Measurements from ENCODE around the gene NENF. TPM values are rescaled to one million over a fixed set of nuclear protein-coding genes. Genes with fewer than 3 reads are reported as not detected.
A peak's percentile ranks its signal among the peaks of the same experiment; 100 is the strongest.

NENF gene
- total and polyA plus RNA-seq, 2 donors: 36.4 to 52.2 TPM

DNA sequence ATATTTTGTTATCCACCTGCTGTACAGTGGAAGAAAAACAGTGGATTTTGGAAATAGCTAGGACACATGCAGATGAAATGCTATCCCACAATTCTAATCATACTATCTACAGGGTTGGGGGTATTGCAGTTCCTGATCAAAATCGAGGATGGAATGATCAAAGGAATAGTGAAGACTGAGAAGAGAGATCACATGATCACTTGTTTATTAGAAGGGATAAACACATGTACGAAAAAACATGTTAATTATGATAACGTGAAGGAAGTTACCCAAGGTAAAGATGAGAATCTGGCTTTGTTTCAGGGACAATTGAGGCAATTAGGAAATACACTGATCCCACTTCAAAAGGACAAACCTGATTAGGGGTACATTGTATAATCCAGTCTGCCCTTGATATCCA lies 8.8 kb upstream of the NENF start:
- Histone ChIP-seq H3K27me3 (ENCODE audit: control insufficient read depth in 2 of 2, insufficient read depth in 1 of 2, low read length in 1 of 2) (no peaks in the 10 kb centered on the region), H3K4me3 (ENCODE audit: low read length in 2 of 2) (no peak overlapping the region), H3K36me3 (ENCODE audit: control insufficient read depth in 2 of 2, insufficient read depth in 2 of 2, low read length in 1 of 2) (no peaks in the 10 kb centered on the region), H3K27ac (ENCODE audit: low read depth in 1 of 2, low read length in 1 of 2) (no peak overlapping the region), H3K4me1 (ENCODE audit: control insufficient read depth in 2 of 2, insufficient read depth in 2 of 2, low read length in 2 of 2) (no peaks in the 10 kb centered on the region), H3K9me3 (ENCODE audit: control insufficient read depth in 2 of 2, insufficient read depth in 1 of 2, low read length in 1 of 2) (no peaks in the 10 kb centered on the region)
- no peak for DNase-seq (ENCODE audit: low read depth in 6 of 9, low spot score in 9 of 9)
- WGBS: 94% methylated on average over 3 of the region's 3 CpGs

DNA sequence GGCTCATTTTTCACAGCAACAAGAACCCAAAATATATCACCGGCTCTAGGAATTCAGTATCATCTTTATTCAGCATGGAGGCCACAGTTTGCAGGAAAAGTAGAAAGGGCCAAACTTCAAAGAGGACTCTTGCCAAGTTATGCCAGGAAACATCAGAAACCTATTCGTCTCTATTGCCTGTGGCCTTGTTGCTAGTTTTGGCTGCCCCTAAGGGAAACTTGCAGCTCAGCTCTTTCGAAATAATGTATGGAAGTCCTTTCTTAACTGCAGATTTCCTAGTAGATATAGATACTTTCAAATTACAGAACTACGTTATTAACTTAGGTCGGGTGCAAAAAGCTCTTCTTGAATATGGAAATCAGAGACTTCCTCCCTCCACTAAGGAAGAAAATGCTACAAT lies 4.2 kb upstream of the NENF start:
- Histone ChIP-seq H3K4me1 (ENCODE audit: control insufficient read depth in 2 of 2, insufficient read depth in 2 of 2, low read length in 2 of 2) (peaks cover 3 to 9% of the 10 kb centered on the region in 2 donors), H3K4me3 (ENCODE audit: low read length in 2 of 2) (no peak overlapping the region), H3K9me3 (ENCODE audit: control insufficient read depth in 2 of 2, insufficient read depth in 1 of 2, low read length in 1 of 2) (no peaks in the 10 kb centered on the region), H3K27ac (ENCODE audit: low read depth in 1 of 2, low read length in 1 of 2) (no peak overlapping the region), H3K27me3 (ENCODE audit: control insufficient read depth in 2 of 2, insufficient read depth in 1 of 2, low read length in 1 of 2) (no peaks in the 10 kb centered on the region), H3K36me3 (ENCODE audit: control insufficient read depth in 2 of 2, insufficient read depth in 2 of 2, low read length in 1 of 2) (no peaks in the 10 kb centered on the region)
- 92% methylated on average over 5 of the region's 5 CpGs for WGBS
- no peak for DNase-seq (ENCODE audit: low read depth in 6 of 9, low spot score in 9 of 9)

GRCh38 chr1:212430416-212430815 lies 2.3 kb upstream of the NENF start:
- Histone ChIP-seq H3K27ac (ENCODE audit: low read depth in 1 of 2, low read length in 1 of 2) (no peak overlapping the region), H3K4me3 (ENCODE audit: low read length in 2 of 2) (no peak overlapping the region), H3K36me3 (ENCODE audit: control insufficient read depth in 2 of 2, insufficient read depth in 2 of 2, low read length in 1 of 2) (no peaks in the 10 kb centered on the region), H3K4me1 (ENCODE audit: control insufficient read depth in 2 of 2, insufficient read depth in 2 of 2, low read length in 2 of 2) (peaks cover 8 to 18% of the 10 kb centered on the region in 2 donors), H3K27me3 (ENCODE audit: control insufficient read depth in 2 of 2, insufficient read depth in 1 of 2, low read length in 1 of 2) (no peaks in the 10 kb centered on the region), H3K9me3 (ENCODE audit: control insufficient read depth in 2 of 2, insufficient read depth in 1 of 2, low read length in 1 of 2) (no peaks in the 10 kb centered on the region)
- WGBS: 97% methylated on average over 2 of the region's 2 CpGs
- DNase-seq (ENCODE audit: low read depth in 6 of 9, low spot score in 9 of 9): no peak

- H3K9me3 ChIP-seq (ENCODE audit: control insufficient read depth in 2 of 2, insufficient read depth in 1 of 2, low read length in 1 of 2): no peaks in the 10 kb centered on the region
- H3K27ac ChIP-seq (ENCODE audit: low read depth in 1 of 2, low read length in 1 of 2): no peak overlapping the region
- 96% methylated on average over 3 of the region's 3 CpGs for WGBS
- H3K36me3 ChIP-seq (ENCODE audit: control insufficient read depth in 2 of 2, insufficient read depth in 2 of 2, low read length in 1 of 2): no peaks in the 10 kb centered on the region
- H3K27me3 ChIP-seq (ENCODE audit: control insufficient read depth in 2 of 2, insufficient read depth in 1 of 2, low read length in 1 of 2): no peaks in the 10 kb centered on the region
- no peak overlapping the region for H3K4me3 ChIP-seq (ENCODE audit: low read length in 2 of 2)
- no peak for DNase-seq (ENCODE audit: low read depth in 6 of 9, low spot score in 9 of 9)
- H3K4me1 ChIP-seq (ENCODE audit: control insufficient read depth in 2 of 2, insufficient read depth in 2 of 2, low read length in 2 of 2): peaks cover 8 to 18% of the 10 kb centered on the region in 2 donors
Observed at GRCh38 chr1:212430955-212431394, 1.7 kb upstream of the NENF start.

DNA sequence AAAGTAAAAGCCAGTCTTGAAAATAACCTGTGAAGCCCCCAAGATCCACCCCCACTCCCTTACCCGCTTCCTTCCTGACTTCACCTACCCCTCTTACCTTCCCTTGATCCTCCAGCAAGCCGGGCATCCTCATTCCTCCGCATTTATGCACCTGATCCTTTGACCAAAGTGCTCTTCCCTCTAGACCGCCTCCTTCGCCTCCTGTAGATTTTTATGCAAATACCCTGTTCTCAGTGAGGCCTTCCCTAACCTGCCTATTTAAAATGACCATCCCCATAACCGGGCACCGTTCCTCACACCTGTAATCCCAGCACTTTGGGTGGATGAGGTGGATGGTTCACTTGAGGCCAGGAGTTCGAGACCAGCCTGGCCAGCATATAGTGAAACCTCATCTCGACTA lies 1.1 kb upstream of the NENF start:
- Histone ChIP-seq H3K27me3 (ENCODE audit: control insufficient read depth in 2 of 2, insufficient read depth in 1 of 2, low read length in 1 of 2) (no peaks in the 10 kb centered on the region), H3K27ac (ENCODE audit: low read depth in 1 of 2, low read length in 1 of 2) (no peak overlapping the region)
- WGBS: 97% methylated on average over 9 of the region's 9 CpGs

DNA sequence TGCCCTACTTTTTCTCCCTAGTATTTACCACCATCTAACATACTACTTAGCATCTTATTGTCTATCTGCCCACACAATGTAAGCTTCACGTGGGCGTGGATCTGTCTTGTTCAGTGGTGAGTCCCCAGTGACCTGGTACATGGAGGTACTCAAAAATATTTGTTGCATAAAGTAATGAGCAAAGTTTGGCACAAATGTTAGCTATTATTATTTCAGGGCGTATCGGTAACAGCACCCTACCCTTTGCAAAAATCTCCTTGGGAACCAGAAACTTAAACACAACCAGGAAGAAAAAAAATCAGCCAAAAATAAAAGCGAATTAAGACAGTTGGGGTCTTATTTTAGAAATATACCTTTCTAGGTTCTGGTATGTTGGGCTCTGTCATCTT lies 454 bp upstream of the NENF start:
- H3K4me3 ChIP-seq (ENCODE audit: low read length in 2 of 2): peak overlapping the region; percentile 32 to 85
- 57% methylated on average over 5 of the region's 5 CpGs for WGBS
- no peaks in the 10 kb centered on the region for H3K27me3 ChIP-seq (ENCODE audit: control insufficient read depth in 2 of 2, insufficient read depth in 1 of 2, low read length in 1 of 2)
- H3K4me1 ChIP-seq (ENCODE audit: control insufficient read depth in 2 of 2, insufficient read depth in 2 of 2, low read length in 2 of 2): peaks cover 8 to 18% of the 10 kb centered on the region in 2 donors
- no peak overlapping the region for H3K27ac ChIP-seq (ENCODE audit: low read depth in 1 of 2, low read length in 1 of 2)
- H3K9me3 ChIP-seq (ENCODE audit: control insufficient read depth in 2 of 2, insufficient read depth in 1 of 2, low read length in 1 of 2): no peaks in the 10 kb centered on the region
- no peaks in the 10 kb centered on the region for H3K36me3 ChIP-seq (ENCODE audit: control insufficient read depth in 2 of 2, insufficient read depth in 2 of 2, low read length in 1 of 2)
- DNase-seq (ENCODE audit: low read depth in 6 of 9, low spot score in 9 of 9): no peak

More for the DNA sequence above, 1.1 kb upstream of the NENF start:
- Histone ChIP-seq H3K9me3 (ENCODE audit: control insufficient read depth in 2 of 2, insufficient read depth in 1 of 2, low read length in 1 of 2) (no peaks in the 10 kb centered on the region), H3K4me3 (ENCODE audit: low read length in 2 of 2) (no peak overlapping the region), H3K4me1 (ENCODE audit: control insufficient read depth in 2 of 2, insufficient read depth in 2 of 2, low read length in 2 of 2) (peaks cover 8 to 18% of the 10 kb centered on the region in 2 donors), H3K36me3 (ENCODE audit: control insufficient read depth in 2 of 2, insufficient read depth in 2 of 2, low read length in 1 of 2) (no peaks in the 10 kb centered on the region)
- no peak for DNase-seq (ENCODE audit: low read depth in 6 of 9, low spot score in 9 of 9)

DNA sequence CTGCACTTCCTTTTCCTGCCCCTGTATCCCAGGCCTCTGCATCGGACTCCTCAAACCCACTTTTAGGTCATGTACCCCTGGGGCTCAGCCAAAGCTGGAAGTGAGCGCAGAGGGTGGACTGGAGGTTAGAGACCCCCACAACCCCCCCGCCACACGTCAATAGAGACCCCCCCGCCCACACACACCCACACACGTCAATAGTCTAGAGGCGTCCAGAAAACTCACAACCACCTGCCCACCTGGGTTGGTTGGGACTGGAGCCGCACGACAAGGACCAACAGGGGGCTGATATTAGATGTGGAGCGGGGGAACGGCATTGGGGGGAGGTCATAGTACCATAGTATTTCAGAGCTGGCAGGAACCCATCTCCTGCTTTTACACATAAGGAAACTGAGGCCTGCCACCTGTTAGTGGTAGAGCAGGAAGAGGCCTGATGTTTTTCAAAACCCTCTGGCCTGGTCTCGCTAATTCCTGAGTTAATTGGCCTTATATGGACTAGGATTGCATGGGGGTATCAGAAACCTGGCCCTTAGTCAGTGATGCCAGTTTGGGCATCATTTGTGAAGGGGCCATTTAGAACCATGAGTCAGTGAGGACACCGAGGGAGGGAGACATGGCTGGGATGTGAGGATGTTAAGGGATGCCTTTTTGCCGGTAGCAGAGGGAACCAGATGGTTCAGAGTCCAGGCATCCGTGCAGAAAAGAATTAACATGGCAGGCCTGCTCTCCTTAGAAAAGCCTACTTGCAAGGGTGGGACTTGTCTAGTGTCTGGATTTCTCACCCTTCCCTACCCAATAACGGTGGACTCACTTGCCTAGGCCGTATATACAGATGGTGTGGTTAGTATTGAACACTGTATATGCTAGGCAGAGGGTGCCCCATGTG lies 1.1 kb downstream of the NENF start:
- Histone ChIP-seq H3K4me3 (ENCODE audit: low read length in 2 of 2) (peak overlapping the region; percentile 49 to 85), H3K36me3 (ENCODE audit: control insufficient read depth in 2 of 2, insufficient read depth in 2 of 2, low read length in 1 of 2) (no peaks in the 10 kb centered on the region), H3K27ac (ENCODE audit: low read depth in 1 of 2, low read length in 1 of 2) (no peak overlapping the region), H3K9me3 (ENCODE audit: control insufficient read depth in 2 of 2, insufficient read depth in 1 of 2, low read length in 1 of 2) (no peaks in the 10 kb centered on the region), H3K4me1 (ENCODE audit: control insufficient read depth in 2 of 2, insufficient read depth in 2 of 2, low read length in 2 of 2) (peaks cover 8 to 18% of the 10 kb centered on the region in 2 donors), H3K27me3 (ENCODE audit: control insufficient read depth in 2 of 2, insufficient read depth in 1 of 2, low read length in 1 of 2) (no peaks in the 10 kb centered on the region)
- no peak for DNase-seq (ENCODE audit: low read depth in 6 of 9, low spot score in 9 of 9)
- 89% methylated on average over 17 of the region's 17 CpGs for WGBS

- Histone ChIP-seq H3K9me3 (ENCODE audit: control insufficient read depth in 2 of 2, insufficient read depth in 1 of 2, low read length in 1 of 2) (no peaks in the 10 kb centered on the region), H3K36me3 (ENCODE audit: control insufficient read depth in 2 of 2, insufficient read depth in 2 of 2, low read length in 1 of 2) (no peaks in the 10 kb centered on the region), H3K4me1 (ENCODE audit: control insufficient read depth in 2 of 2, insufficient read depth in 2 of 2, low read length in 2 of 2) (peaks cover 8 to 18% of the 10 kb centered on the region in 2 donors), H3K27ac (ENCODE audit: low read depth in 1 of 2, low read length in 1 of 2) (no peak overlapping the region), H3K4me3 (ENCODE audit: low read length in 2 of 2) (no peak overlapping the region), H3K27me3 (ENCODE audit: control insufficient read depth in 2 of 2, insufficient read depth in 1 of 2, low read length in 1 of 2) (no peaks in the 10 kb centered on the region)
- 97% methylated on average over 4 of the region's 4 CpGs for WGBS
- DNase-seq (ENCODE audit: low read depth in 6 of 9, low spot score in 9 of 9): no peak
Observed at GRCh38 chr1:212434992-212435391, 2.3 kb downstream of the NENF start.

DNA sequence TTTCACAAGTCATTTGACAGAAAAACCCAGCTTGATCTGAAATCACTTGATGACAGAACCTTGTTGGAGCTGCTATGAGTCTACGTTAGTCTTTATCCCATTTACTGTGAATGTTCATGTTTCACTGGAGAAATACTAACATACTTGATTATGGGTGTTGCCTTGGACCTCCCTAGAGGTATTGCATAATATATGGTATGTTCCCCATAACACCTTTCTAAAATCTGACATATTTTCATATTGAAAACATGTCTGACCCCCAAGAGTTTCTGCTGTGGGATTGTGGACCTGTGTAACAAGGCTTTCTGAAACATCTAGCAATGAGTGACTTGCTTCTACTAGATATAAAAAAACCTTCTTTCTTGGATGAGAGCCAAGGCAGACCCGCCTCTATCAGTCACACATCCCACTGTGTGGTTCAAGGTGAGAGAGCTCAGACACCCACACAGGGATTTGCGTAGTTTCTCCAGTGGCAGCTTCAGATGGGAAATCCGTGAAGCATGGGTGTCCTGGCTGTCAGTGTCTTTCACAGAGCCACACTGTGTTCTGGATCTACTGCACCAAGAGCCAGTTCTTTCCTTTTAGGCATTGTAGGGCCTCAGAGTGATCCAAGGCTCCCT lies 4.6 kb downstream of the NENF start:
- Histone ChIP-seq H3K27ac (ENCODE audit: low read depth in 1 of 2, low read length in 1 of 2) (no peak overlapping the region), H3K36me3 (ENCODE audit: control insufficient read depth in 2 of 2, insufficient read depth in 2 of 2, low read length in 1 of 2) (no peaks in the 10 kb centered on the region), H3K27me3 (ENCODE audit: control insufficient read depth in 2 of 2, insufficient read depth in 1 of 2, low read length in 1 of 2) (no peaks in the 10 kb centered on the region), H3K4me1 (ENCODE audit: control insufficient read depth in 2 of 2, insufficient read depth in 2 of 2, low read length in 2 of 2) (peaks cover 8 to 12% of the 10 kb centered on the region in 2 donors), H3K4me3 (ENCODE audit: low read length in 2 of 2) (no peak overlapping the region), H3K9me3 (ENCODE audit: control insufficient read depth in 2 of 2, insufficient read depth in 1 of 2, low read length in 1 of 2) (no peaks in the 10 kb centered on the region)
- DNase-seq (ENCODE audit: low read depth in 6 of 9, low spot score in 9 of 9): no peak
- WGBS: 91% methylated on average over 4 of the region's 4 CpGs

Data from thymus (tissue), 11 donors.